Measurements from ENCODE around the gene CD160. TPM values are rescaled to one million over a fixed set of nuclear protein-coding genes. Genes with fewer than 3 reads are reported as not detected.

The CD160 gene
- total and polyA plus RNA-seq, 7 donors = 0.31 to 0.60 TPM; not detected in 5

- Histone ChIP-seq H3K4me3 (no peak overlapping the region), H3K27ac (no peak overlapping the region), H3K36me3 (no peaks in the 10 kb centered on the region), H3K9me3 (no peaks in the 10 kb centered on the region), H3K27me3 (no peaks in the 10 kb centered on the region), H3K4me1 (peaks cover 0 to 4% (median 0%) of the 10 kb centered on the region in 4 donors)
- no peak for DNase-seq
- no peak for TF ChIP-seq POLR2AphosphoS5 (IDR thresholded peaks at IDR 0.05)
- intact Hi-C loops (cut with DNase I) = no loop called here
- 87 to 91% methylated on average over 5 of the region's 5 CpGs for WGBS, 2 donors
Measured at GRCh38 chr1:145695821-145696629, 23.3 kb upstream of the CD160 start.

DNA sequence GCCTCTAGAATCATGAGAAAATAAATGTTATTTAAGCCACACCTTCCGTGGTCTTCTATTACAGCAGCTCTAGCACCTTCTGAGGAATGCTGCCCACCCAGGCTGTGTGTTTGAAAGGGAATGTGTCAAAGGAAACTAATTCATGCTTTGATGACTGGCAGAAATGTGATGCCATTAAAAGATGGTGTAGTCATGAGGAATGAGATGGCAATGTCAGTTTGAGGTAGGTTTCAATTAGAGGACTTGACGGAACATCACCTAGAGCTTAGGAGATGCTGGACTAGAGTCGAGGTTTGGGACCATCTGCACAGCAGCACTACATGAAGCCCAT is 22.7 kb upstream of the CD160 start:
- no peak for DNase-seq
- Histone ChIP-seq H3K27ac (no peak overlapping the region), H3K27me3 (no peaks in the 10 kb centered on the region), H3K4me1 (no peaks in the 10 kb centered on the region), H3K9me3 (no peaks in the 10 kb centered on the region), H3K36me3 (no peaks in the 10 kb centered on the region), H3K4me3 (no peak overlapping the region)
- intact Hi-C loops (cut with DNase I) = no loop called here
- TF ChIP-seq EP300 (IDR thresholded peaks at IDR 0.05) = no peak
- no peak for TF ChIP-seq POLR2A (IDR thresholded peaks at IDR 0.05)
- TF ChIP-seq, protein P1, sequence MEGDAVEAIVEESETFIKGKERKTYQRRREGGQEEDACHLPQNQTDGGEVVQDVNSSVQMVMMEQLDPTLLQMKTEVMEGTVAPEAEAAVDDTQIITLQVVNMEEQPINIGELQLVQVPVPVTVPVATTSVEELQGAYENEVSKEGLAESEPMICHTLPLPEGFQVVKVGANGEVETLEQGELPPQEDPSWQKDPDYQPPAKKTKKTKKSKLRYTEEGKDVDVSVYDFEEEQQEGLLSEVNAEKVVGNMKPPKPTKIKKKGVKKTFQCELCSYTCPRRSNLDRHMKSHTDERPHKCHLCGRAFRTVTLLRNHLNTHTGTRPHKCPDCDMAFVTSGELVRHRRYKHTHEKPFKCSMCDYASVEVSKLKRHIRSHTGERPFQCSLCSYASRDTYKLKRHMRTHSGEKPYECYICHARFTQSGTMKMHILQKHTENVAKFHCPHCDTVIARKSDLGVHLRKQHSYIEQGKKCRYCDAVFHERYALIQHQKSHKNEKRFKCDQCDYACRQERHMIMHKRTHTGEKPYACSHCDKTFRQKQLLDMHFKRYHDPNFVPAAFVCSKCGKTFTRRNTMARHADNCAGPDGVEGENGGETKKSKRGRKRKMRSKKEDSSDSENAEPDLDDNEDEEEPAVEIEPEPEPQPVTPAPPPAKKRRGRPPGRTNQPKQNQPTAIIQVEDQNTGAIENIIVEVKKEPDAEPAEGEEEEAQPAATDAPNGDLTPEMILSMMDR (IDR thresholded peaks at IDR 0.05) = no peak
- TF ChIP-seq POLR2AphosphoS5 (IDR thresholded peaks at IDR 0.05) = no peak
- WGBS, 2 donors = 94 to 96% methylated on average over 3 of the region's 3 CpGs

DNA sequence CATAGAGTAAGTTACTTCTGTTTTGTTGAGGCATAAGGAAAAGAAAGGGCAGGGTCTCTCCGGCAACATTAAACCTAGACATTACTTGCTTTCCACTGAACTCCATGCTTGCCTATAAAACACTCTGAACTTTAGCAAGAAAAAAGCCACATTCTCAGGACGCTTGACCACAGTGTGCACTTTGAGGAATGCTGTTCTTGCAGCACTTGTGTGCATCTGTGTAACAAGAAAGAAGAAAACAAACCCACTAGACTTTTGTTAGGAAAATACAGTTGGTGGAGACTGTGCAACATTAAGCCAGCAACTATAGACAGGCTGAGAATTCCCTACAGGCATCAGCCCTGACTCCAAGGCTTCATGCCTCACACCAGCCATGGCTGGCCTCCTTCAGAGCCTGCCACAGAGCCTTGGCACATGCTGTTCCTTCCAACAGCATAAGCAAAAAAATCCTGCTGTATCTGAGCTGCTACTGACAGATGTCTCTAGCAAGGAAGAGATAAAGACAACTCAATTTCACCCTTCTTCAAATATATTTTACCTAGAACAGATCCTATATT is 17.9 kb upstream of the CD160 start:
- DNase-seq = no peak
- no peak overlapping the region for H3K4me3 ChIP-seq
- TF ChIP-seq POLR2AphosphoS5 (IDR thresholded peaks at IDR 0.05) = no peak
- TF ChIP-seq, protein P1 (IDR thresholded peaks at IDR 0.05) = no peak
- no peak for TF ChIP-seq POLR2A (IDR thresholded peaks at IDR 0.05)
- no peak for TF ChIP-seq EP300 (IDR thresholded peaks at IDR 0.05)
- H3K27ac ChIP-seq = no peak overlapping the region
- 85 to 88% methylated on average over 2 of the region's 2 CpGs for WGBS, 2 donors
- H3K36me3 ChIP-seq = no peaks in the 10 kb centered on the region
- H3K27me3 ChIP-seq = no peaks in the 10 kb centered on the region
- no peaks in the 10 kb centered on the region for H3K9me3 ChIP-seq
- intact Hi-C loops (cut with DNase I) = no loop called here
- H3K4me1 ChIP-seq = no peaks in the 10 kb centered on the region

GRCh38 chr1:145702052-145702451 is 17.2 kb upstream of the CD160 start:
- no peak for DNase-seq
- no peaks in the 10 kb centered on the region for H3K9me3 ChIP-seq
- no peaks in the 10 kb centered on the region for H3K36me3 ChIP-seq
- WGBS, 2 donors = 82 to 87% methylated on average over 2 of the region's 2 CpGs
- TF ChIP-seq POLR2A (IDR thresholded peaks at IDR 0.05) (no peak), EP300 (IDR thresholded peaks at IDR 0.05) (no peak), POLR2AphosphoS5 (IDR thresholded peaks at IDR 0.05) (no peak)
- TF ChIP-seq, protein P1 (IDR thresholded peaks at IDR 0.05) = no peak
- intact Hi-C loops (cut with DNase I) = no loop called here
- no peaks in the 10 kb centered on the region for H3K4me1 ChIP-seq
- H3K4me3 ChIP-seq = no peak overlapping the region
- no peaks in the 10 kb centered on the region for H3K27me3 ChIP-seq
- no peak overlapping the region for H3K27ac ChIP-seq

GRCh38 chr1:145702826-145703225 is 16.5 kb upstream of the CD160 start:
- no peak overlapping the region for H3K27ac ChIP-seq
- no peaks in the 10 kb centered on the region for H3K27me3 ChIP-seq
- no peaks in the 10 kb centered on the region for H3K36me3 ChIP-seq
- no peak overlapping the region for H3K4me3 ChIP-seq
- intact Hi-C loops (cut with DNase I) = no loop called here
- no peaks in the 10 kb centered on the region for H3K4me1 ChIP-seq
- H3K9me3 ChIP-seq = no peaks in the 10 kb centered on the region
- DNase-seq = no peak
- TF ChIP-seq POLR2AphosphoS5 (IDR thresholded peaks at IDR 0.05) (no peak), EP300 (IDR thresholded peaks at IDR 0.05) (no peak), POLR2A (IDR thresholded peaks at IDR 0.05) (no peak)
- TF ChIP-seq, protein P1 (IDR thresholded peaks at IDR 0.05) = no peak
- WGBS, 2 donors = 81 to 91% methylated on average over 7 of the region's 7 CpGs
